ENCODE data around the gene SIK3.

DNA sequence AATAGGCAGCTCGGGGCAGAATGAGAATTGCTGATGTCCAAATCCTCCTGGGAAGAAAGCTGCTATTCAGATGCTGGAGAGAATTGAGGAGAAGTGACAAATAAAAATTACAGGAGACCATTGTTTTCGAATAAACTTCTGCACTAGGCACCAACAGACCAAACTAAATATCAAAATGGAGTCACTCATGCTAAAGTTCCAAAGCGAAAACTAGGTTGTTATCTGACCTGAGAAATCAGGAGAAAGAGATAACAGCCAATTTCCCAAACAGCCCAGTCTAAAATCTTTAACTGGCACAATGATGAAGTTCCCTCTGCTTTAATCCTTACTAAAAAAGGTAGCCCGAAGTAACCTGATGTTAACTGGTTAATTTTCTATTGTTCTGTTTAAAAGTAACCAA lies 148.0 kb downstream of the SIK3 start:
- TF ChIP-seq, protein P1, sequence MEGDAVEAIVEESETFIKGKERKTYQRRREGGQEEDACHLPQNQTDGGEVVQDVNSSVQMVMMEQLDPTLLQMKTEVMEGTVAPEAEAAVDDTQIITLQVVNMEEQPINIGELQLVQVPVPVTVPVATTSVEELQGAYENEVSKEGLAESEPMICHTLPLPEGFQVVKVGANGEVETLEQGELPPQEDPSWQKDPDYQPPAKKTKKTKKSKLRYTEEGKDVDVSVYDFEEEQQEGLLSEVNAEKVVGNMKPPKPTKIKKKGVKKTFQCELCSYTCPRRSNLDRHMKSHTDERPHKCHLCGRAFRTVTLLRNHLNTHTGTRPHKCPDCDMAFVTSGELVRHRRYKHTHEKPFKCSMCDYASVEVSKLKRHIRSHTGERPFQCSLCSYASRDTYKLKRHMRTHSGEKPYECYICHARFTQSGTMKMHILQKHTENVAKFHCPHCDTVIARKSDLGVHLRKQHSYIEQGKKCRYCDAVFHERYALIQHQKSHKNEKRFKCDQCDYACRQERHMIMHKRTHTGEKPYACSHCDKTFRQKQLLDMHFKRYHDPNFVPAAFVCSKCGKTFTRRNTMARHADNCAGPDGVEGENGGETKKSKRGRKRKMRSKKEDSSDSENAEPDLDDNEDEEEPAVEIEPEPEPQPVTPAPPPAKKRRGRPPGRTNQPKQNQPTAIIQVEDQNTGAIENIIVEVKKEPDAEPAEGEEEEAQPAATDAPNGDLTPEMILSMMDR (IDR thresholded peaks at IDR 0.05): no peak
- no peak for TF ChIP-seq POLR2A (IDR thresholded peaks at IDR 0.05)
